ENCODE results near the gene TLR4. TPM values are rescaled to one million over a fixed set of nuclear protein-coding genes. Genes with fewer than 3 reads are reported as not detected.

The TLR4 gene
- total RNA-seq (2011; cell fraction: chromatin; rRNA removed; ENCODE audit: low replicate concordance) = not detected in 2 replicates
- not detected in 2 replicates for total RNA-seq (2011; cell fraction: nucleolus; rRNA removed)
- total RNA-seq (2011; cell fraction: nucleoplasm; rRNA removed) = not detected in 2 replicates
- total RNA-seq (2014; rRNA removed) = not detected in 2 replicates
- total RNA-seq (2014; rRNA removed; fragmentation: Illumina TruSeq; extraction: Trizol) = not detected in 2 replicates
- not detected in 2 replicates for total RNA-seq (2015; rRNA removed; fragmentation: Illumina TruSeq; extraction: Trizol)
- 0.02 and 0.04 TPM in 2 replicates for total RNA-seq (2021)
- not detected in 2 replicates for polyA plus RNA-seq (2011; rRNA removed)
- polyA plus RNA-seq (2011; cell fraction: cytosol; rRNA removed) = not detected in 2 replicates
- not detected in 2 replicates for polyA plus RNA-seq (2011; cell fraction: nucleus; rRNA removed)
- not detected in 2 replicates for polyA plus RNA-seq (2012)
- not detected in 2 replicates for polyA plus RNA-seq (2014; fragmentation: Illumina TruSeq; extraction: Trizol)
- polyA plus RNA-seq (2014; fragmentation: Nextera tagmentation; extraction: Ambion mirVana) = not detected
- polyA plus RNA-seq (2014; rRNA removed) = not detected in 2 replicates
- not detected in 2 replicates for polyA minus RNA-seq (2011; rRNA and poly(A)+ RNA removed)
- not detected in 2 replicates for polyA minus RNA-seq (2011; cell fraction: cytosol; rRNA and poly(A)+ RNA removed)
- polyA minus RNA-seq (2011; cell fraction: nucleus; rRNA and poly(A)+ RNA removed) = not detected in 2 replicates
- Bru-seq, nascent RNA = not detected
- BruChase-seq, experiment 1, labeled RNA remaining after a 2-hour chase = not detected
- BruChase-seq, experiment 2, labeled RNA remaining after a 6-hour chase = not detected
- long read RNA-seq, experiment 1 = 0 reads
- long read RNA-seq, experiment 2 = 0 reads
- long read RNA-seq, experiment 3 = 0 reads

DNA sequence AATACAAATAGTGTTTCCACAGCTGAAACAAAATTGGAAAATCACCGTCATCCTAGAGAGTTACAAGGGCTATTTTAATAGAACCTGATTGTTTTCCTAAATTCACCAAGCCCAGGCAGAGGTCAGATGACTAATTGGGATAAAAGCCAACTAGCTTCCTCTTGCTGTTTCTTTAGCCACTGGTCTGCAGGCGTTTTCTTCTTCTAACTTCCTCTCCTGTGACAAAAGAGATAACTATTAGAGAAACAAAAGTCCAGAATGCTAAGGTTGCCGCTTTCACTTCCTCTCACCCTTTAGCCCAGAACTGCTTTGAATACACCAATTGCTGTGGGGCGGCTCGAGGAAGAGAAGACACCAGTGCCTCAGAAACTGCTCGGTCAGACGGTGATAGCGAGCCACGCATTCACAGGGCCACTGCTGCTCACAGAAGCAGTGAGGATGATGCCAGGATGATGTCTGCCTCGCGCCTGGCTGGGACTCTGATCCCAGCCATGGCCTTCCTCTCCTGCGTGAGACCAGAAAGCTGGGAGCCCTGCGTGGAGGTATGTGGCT lies at the start of gene TLR4:
TSS of gene TLR4 (plus strand) at position 380 of the 552 bp plus-strand sequence. CDS start at position 450, 70 bp downstream.
- Histone ChIP-seq H3K9me3 (replicated peaks; ENCODE audit: control insufficient read depth, insufficient read depth, low read depth, low read length) (no peaks in the 10 kb centered on the region), H3K4me1 (replicated peaks in 1 of 2; ENCODE audit: control insufficient read depth in 2 of 2, insufficient read depth in 2 of 2, low read length in 2 of 2) (no peaks in the 10 kb centered on the region), H4K20me1 (replicated peaks; ENCODE audit: control insufficient read depth, insufficient read depth, low read length) (no peaks in the 10 kb centered on the region), H3K79me2 (ENCODE audit: control insufficient read depth, insufficient read depth, low read length) (no peaks in the 10 kb centered on the region), H3K9ac (ENCODE audit: insufficient read depth in 1 of 2, low read depth in 2 of 2, low read length in 2 of 2) (no peak within 1 kb of the TSS), H3K9me1 (ENCODE audit: control insufficient read depth, insufficient read depth, low read length) (no peaks in the 10 kb centered on the region), H3K27me3 (ENCODE audit: control insufficient read depth in 2 of 2, insufficient read depth in 2 of 2, low read length in 2 of 2) (no peaks in the 10 kb centered on the region), H2AFZ (ENCODE audit: low read depth, low read length) (no peak within 1 kb of the TSS), H3K4me2 (ENCODE audit: insufficient read depth, low read length) (no peak within 1 kb of the TSS), H3K27ac (ENCODE audit: extremely low read depth, low read depth, low read length) (no peak within 1 kb of the TSS), H3K4me3 (no peak within 1 kb of the TSS), H3K36me3 (ENCODE audit: control insufficient read depth, insufficient read depth, low read length) (no peaks in the 10 kb centered on the region)
- ATAC-seq (no peak), FAIRE-seq (no peak), DNase-seq (ENCODE audit: extremely low read depth in 1 of 4, low spot score in 3 of 4) (no peak)
- under 1% methylated on average over 13 of the region's 13 CpGs for WGBS (ENCODE audit: insufficient coverage, low coverage, missing lambda C conversion rate)
- in situ Hi-C loops (cut with MboI) = no loop called here
- intact Hi-C loops (cut with micrococcal nuclease) = no loop called here
- BruUV-seq (replicated peaks) = no TSS peak
- CTCF ChIA-PET (ENCODE audit: low intra/inter-chr PET ratio) = no interaction called here
- POLR2A ChIA-PET = no interaction called here
- TF ChIP-seq ZNF274 (IDR thresholded peaks at IDR 0.05; ENCODE audit: borderline replicate concordance, low read depth, low read length) (no peak), ELF4 (CRISPR knock-in tag; IDR thresholded peaks at IDR 0.05) (no peak), MECOM (CRISPR knock-in tag; IDR thresholded peaks at IDR 0.05) (no peak), MAFK (IDR thresholded peaks at IDR 0.05; ENCODE audit: low read length) (no peak), ZNF695 (CRISPR knock-in tag; IDR thresholded peaks at IDR 0.05) (no peak), KLF1 (tag; IDR thresholded peaks at IDR 0.05) (no peak)
- TF ChIP-seq, protein P1, sequence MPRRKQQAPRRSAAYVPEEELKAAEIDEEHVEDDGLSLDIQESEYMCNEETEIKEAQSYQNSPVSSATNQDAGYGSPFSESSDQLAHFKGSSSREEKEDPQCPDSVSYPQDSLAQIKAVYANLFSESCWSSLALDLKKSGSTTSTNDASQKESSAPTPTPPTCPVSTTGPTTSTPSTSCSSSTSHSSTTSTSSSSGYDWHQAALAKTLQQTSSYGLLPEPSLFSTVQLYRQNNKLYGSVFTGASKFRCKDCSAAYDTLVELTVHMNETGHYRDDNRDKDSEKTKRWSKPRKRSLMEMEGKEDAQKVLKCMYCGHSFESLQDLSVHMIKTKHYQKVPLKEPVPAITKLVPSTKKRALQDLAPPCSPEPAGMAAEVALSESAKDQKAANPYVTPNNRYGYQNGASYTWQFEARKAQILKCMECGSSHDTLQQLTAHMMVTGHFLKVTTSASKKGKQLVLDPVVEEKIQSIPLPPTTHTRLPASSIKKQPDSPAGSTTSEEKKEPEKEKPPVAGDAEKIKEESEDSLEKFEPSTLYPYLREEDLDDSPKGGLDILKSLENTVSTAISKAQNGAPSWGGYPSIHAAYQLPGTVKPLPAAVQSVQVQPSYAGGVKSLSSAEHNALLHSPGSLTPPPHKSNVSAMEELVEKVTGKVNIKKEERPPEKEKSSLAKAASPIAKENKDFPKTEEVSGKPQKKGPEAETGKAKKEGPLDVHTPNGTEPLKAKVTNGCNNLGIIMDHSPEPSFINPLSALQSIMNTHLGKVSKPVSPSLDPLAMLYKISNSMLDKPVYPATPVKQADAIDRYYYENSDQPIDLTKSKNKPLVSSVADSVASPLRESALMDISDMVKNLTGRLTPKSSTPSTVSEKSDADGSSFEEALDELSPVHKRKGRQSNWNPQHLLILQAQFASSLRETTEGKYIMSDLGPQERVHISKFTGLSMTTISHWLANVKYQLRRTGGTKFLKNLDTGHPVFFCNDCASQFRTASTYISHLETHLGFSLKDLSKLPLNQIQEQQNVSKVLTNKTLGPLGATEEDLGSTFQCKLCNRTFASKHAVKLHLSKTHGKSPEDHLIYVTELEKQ (CRISPR knock-in tag; IDR thresholded peaks at IDR 0.05) = no peak
- TF ChIP-seq, protein P2, sequence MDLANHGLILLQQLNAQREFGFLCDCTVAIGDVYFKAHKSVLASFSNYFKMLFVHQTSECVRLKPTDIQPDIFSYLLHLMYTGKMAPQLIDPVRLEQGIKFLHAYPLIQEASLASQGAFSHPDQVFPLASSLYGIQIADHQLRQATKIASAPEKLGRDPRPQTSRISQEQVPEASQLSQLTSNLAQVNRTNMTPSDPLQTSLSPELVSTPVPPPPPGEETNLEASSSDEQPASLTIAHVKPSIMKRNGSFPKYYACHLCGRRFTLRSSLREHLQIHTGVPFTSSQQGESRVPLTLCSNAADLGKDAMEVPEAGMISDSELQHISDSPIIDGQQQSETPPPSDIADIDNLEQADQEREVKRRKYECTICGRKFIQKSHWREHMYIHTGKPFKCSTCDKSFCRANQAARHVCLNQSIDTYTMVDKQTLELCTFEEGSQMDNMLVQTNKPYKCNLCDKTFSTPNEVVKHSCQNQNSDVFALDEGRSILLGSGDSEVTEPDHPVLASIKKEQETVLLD (IDR thresholded peaks at IDR 0.05) = no peak
- TF ChIP-seq, protein P3, sequence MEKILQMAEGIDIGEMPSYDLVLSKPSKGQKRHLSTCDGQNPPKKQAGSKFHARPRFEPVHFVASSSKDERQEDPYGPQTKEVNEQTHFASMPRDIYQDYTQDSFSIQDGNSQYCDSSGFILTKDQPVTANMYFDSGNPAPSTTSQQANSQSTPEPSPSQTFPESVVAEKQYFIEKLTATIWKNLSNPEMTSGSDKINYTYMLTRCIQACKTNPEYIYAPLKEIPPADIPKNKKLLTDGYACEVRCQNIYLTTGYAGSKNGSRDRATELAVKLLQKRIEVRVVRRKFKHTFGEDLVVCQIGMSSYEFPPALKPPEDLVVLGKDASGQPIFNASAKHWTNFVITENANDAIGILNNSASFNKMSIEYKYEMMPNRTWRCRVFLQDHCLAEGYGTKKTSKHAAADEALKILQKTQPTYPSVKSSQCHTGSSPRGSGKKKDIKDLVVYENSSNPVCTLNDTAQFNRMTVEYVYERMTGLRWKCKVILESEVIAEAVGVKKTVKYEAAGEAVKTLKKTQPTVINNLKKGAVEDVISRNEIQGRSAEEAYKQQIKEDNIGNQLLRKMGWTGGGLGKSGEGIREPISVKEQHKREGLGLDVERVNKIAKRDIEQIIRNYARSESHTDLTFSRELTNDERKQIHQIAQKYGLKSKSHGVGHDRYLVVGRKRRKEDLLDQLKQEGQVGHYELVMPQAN (IDR thresholded peaks at IDR 0.05; ENCODE audit: borderline replicate concordance) = no peak
- TF ChIP-seq, protein P4, sequence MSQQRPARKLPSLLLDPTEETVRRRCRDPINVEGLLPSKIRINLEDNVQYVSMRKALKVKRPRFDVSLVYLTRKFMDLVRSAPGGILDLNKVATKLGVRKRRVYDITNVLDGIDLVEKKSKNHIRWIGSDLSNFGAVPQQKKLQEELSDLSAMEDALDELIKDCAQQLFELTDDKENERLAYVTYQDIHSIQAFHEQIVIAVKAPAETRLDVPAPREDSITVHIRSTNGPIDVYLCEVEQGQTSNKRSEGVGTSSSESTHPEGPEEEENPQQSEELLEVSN (IDR thresholded peaks at IDR 0.05; ENCODE audit: borderline replicate concordance in 1 of 2, extremely low read depth in 1 of 2, insufficient read depth in 1 of 2, insufficient read length in 1 of 2, low read depth in 1 of 2, low read length in 1 of 2, poor library complexity in 1 of 2, severe bottlenecking in 1 of 2) = no peak

Measured in K562 (cell line).